GM23248 (cell line): ENCODE results near the gene ACAP2. TPM values are rescaled to one million over a fixed set of nuclear protein-coding genes. Genes with fewer than 3 reads are reported as not detected.
A peak's percentile ranks its signal among the peaks of the same experiment; 100 is the strongest.
"Not testable (repeated sequence)": the region's sequence is repeated elsewhere in the genome, so short reads cannot be mapped to it uniquely, and the experiment has no call there.

Experiments
- DNase-seq: peaks from one replicate; pipeline ENCODE4 v3.0.0-alpha.2; 2015
- H2AFZ ChIP-seq: fragments of 200-600 bp; sonication (generic); 2 replicates; pipeline ENCODE4 v1.6.1; 2016; ENCODE audit warnings: antibody characterized with exemption
- H3F3A ChIP-seq: fragments of 200-600 bp; sonication (generic); 2 replicates; pipeline ENCODE4 v1.6.1; 2016; ENCODE audit warnings: mild to moderate bottlenecking, antibody characterized with exemption, mixed run types; ENCODE audit not compliant: insufficient read depth
- H3K27ac ChIP-seq: fragments of 200-600 bp; sonication (generic); 2 replicates; pipeline ENCODE4 v1.5.1; 2016; ENCODE audit warnings: mild to moderate bottlenecking
- H3K27me3 ChIP-seq: fragments of 200-600 bp; sonication (generic); replicated peaks from 2 replicates; pipeline ENCODE4 v1.6.1; 2016; ENCODE audit warnings: mild to moderate bottlenecking; ENCODE audit not compliant: insufficient read depth
- H3K36me3 ChIP-seq: fragments of 200-600 bp; sonication (generic); 2 replicates; pipeline ENCODE4 v1.6.1; 2016; ENCODE audit warnings: low read depth, mild to moderate bottlenecking
- H3K4me1 ChIP-seq: fragments of 200-600 bp; sonication (generic); 2 replicates; pipeline ENCODE4 v1.6.1; 2016; ENCODE audit warnings: mild to moderate bottlenecking; ENCODE audit not compliant: insufficient read depth
- H3K4me2 ChIP-seq: fragments of 200-600 bp; sonication (generic); one replicate; pipeline ENCODE4 v1.6.1; 2016; ENCODE audit warnings: mild to moderate bottlenecking; ENCODE audit not compliant: unreplicated experiment
- H3K4me3 ChIP-seq: fragments of 200-600 bp; sonication (generic); 2 replicates; pipeline ENCODE4 v1.5.1; 2016; ENCODE audit warnings: mild to moderate bottlenecking
- H3K79me2 ChIP-seq: fragments of 200-600 bp; sonication (generic); 2 replicates; pipeline ENCODE4 v1.6.1; 2016; ENCODE audit warnings: mild to moderate bottlenecking; ENCODE audit not compliant: insufficient read depth
- H3K9ac ChIP-seq: fragments of 200-600 bp; sonication (generic); 2 replicates; pipeline ENCODE4 v1.6.1; 2016; ENCODE audit warnings: mild to moderate bottlenecking
- H3K9me2 ChIP-seq: fragments of 200-600 bp; sonication (generic); 2 replicates; pipeline ENCODE4 v1.6.1; 2016; ENCODE audit warnings: mixed run types, mild to moderate bottlenecking, moderate library complexity; ENCODE audit not compliant: insufficient read depth
- H3K9me3 ChIP-seq: fragments of 200-600 bp; sonication (generic); one replicate; pipeline ENCODE4 v1.6.1; 2017; ENCODE audit warnings: low read depth
- H4K20me1 ChIP-seq: fragments of 200-600 bp; sonication (generic); 2 replicates; pipeline ENCODE4 v1.6.0; 2016; ENCODE audit not compliant: insufficient read depth
- EZH2 ChIP-seq: fragments of 200-600 bp; sonication (generic); IDR thresholded peaks from 2 replicates; pipeline ENCODE4 v1.6.1; 2018; ENCODE audit warnings: antibody characterized with exemption, mild to moderate bottlenecking; ENCODE audit not compliant: insufficient read depth, poor library complexity, severe bottlenecking
- EZH2phosphoT487 ChIP-seq: fragments of 200-600 bp; sonication (generic); IDR thresholded peaks from 2 replicates; pipeline ENCODE4 v1.6.1; 2018; ENCODE audit warnings: antibody characterized with exemption, moderate library complexity, mild to moderate bottlenecking, low read depth; ENCODE audit not compliant: insufficient read depth
- WGBS, 2 experiments: methylation state at CpG; one replicate each; pipeline ENCODE4 v1.1.6; 2015 to 2017; ENCODE audit warnings: low lambda C conversion rate in 2 of 2, low coverage in 1 of 2; ENCODE audit errors: missing lambda C conversion rate in 2 of 2; 5-methylcytosine and 5-hydroxymethylcytosine counted together
- in situ Hi-C: fragments of 300-500 bp; cut with MboI; formaldehyde crosslinking; loops from 2 replicates; pipeline ENCODE4 v1.15.0; 2020
- polyA plus RNA-seq: library from polyadenylated mRNA; unstranded; fragments of >200 nt; fragmentation: Nextera tagmentation; extraction: Ambion mirVana; gene quantifications from 2 replicates; pipeline ENCODE4 v1.2.1, GENCODE V29; 2016
- total RNA-seq: library from RNA; depleted of rRNA; stranded (reverse); fragments of >200 nt; shearing (Covaris generic); gene quantifications from 2 replicates; pipeline ENCODE4 v1.2.3, GENCODE V29; 2014

Gene ACAP2
- total and polyA plus RNA-seq, 2 experiments from 2014 or later: 47.8 to 49.9 TPM

DNA sequence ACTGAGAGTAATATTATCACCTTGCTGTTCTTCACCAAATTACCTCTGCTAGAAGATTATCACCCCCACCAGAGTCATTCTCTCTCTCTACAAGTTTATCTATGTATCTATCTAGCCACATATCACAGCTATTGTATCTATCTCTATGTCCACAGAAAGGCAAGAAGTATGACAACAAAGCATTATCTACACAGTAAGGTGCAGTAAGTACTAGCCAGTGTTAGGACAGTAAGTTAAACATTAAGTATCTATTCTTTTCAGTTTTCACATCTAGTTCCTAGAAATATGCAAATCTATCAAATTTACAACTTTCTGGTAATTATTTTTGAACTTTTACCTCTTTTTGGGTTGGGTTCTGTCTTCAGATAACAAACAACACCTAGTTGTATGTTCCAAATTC is 145.4 kb downstream of the ACAP2 start:
- no peak for TF ChIP-seq EZH2phosphoT487
- TF ChIP-seq EZH2: no peak
- Histone ChIP-seq H2AFZ (no peak overlapping the region), H3K4me1 (0 out of 2 replicates have a peak, but pooled peaks cover 4% of the 10 kb centered on the region), H4K20me1 (no peaks in the 10 kb centered on the region), H3K9me3 (no peaks in the 10 kb centered on the region), H3K36me3 (peaks cover 22% of the 10 kb centered on the region), H3K27ac (no peak overlapping the region), H3K4me2 (no peak overlapping the region), H3F3A (peaks cover under 1% of the 10 kb centered on the region; the same call in 1 of the 2 replicates), H3K9me2 (no peaks in the 10 kb centered on the region), H3K9ac (no peak overlapping the region), H3K79me2 (no peaks in the 10 kb centered on the region; the same call in 1 of the 2 replicates), H3K4me3 (no peak overlapping the region), H3K27me3 (no peaks in the 10 kb centered on the region)
- in situ Hi-C loops: no loop called here
- DNase-seq: no peak

DNA sequence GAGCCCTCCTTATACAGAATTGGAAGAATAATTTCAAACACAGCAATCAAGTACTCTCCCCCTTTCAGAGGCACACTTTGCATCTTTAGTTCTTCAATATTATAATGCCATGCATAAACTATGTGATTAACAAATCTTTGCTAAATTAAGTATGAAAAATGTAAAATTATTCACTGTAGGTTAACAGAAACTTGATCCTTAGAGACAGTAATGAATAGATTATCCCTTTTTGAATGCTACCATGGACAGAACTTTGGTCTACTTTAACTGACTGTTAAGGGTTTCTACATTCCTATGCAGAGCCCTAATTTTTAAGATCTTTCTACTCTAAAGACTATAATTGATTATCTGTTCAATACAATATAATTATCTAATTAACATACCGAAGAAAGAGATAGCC is 146.2 kb downstream of the ACAP2 start:
- H3K9me2 ChIP-seq: no peaks in the 10 kb centered on the region
- no peak overlapping the region for H3K27ac ChIP-seq
- WGBS, 2 experiments: 95 to 100% methylated on average over 1 of the region's 1 CpG
- no peak overlapping the region for H3K9ac ChIP-seq
- no peak for DNase-seq
- no peaks in the 10 kb centered on the region for H4K20me1 ChIP-seq
- H3K4me3 ChIP-seq: no peak overlapping the region
- no peak for TF ChIP-seq EZH2phosphoT487
- TF ChIP-seq EZH2: no peak
- no peaks in the 10 kb centered on the region for H3K4me1 ChIP-seq
- H3K79me2 ChIP-seq: no peaks in the 10 kb centered on the region
- H3K27me3 ChIP-seq: no peaks in the 10 kb centered on the region
- H3K36me3 ChIP-seq: peaks cover 26% of the 10 kb centered on the region
- no peaks in the 10 kb centered on the region for H3F3A ChIP-seq
- H3K9me3 ChIP-seq: no peaks in the 10 kb centered on the region
- no peak overlapping the region for H2AFZ ChIP-seq
- no peak overlapping the region for H3K4me2 ChIP-seq
- in situ Hi-C loops: no loop called here

DNA sequence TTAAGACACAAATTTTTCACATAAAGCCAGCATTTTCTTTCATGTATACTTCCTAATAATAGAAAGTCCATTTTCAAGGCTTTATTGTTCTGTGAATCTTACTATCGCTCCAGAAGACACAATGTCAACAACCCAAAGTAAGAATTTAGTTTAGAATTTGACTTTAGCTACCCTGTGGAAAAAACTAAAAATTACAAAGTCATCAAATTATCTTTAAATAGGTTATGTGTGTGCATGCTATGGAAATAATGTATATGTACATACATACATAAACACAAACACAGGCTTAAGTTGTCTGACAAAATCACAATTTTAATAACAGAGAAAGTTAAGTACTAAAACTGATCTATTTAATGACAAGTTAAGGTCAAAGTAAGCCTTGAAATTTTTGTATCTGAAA is 151.7 kb downstream of the ACAP2 start:
- H2AFZ ChIP-seq: no peak overlapping the region
- no peaks in the 10 kb centered on the region for H4K20me1 ChIP-seq
- TF ChIP-seq EZH2 (no peak), EZH2phosphoT487 (no peak)
- no peak overlapping the region for H3K9ac ChIP-seq
- H3K36me3 ChIP-seq: peaks cover 30% of the 10 kb centered on the region
- no peak overlapping the region for H3K4me2 ChIP-seq
- in situ Hi-C loops: no loop called here
- no peaks in the 10 kb centered on the region for H3K9me2 ChIP-seq
- no peak overlapping the region for H3K4me3 ChIP-seq
- H3F3A ChIP-seq: 0 out of 2 replicates have a peak, but pooled peaks cover 10% of the 10 kb centered on the region
- no peak for DNase-seq
- H3K27ac ChIP-seq: no peak overlapping the region
- WGBS, 2 experiments: 100% methylated on average over 1 of the region's 1 CpG
- H3K27me3 ChIP-seq: no peaks in the 10 kb centered on the region
- H3K4me1 ChIP-seq: peaks cover 7% of the 10 kb centered on the region
- H3K9me3 ChIP-seq: no peaks in the 10 kb centered on the region
- no peaks in the 10 kb centered on the region for H3K79me2 ChIP-seq

DNA sequence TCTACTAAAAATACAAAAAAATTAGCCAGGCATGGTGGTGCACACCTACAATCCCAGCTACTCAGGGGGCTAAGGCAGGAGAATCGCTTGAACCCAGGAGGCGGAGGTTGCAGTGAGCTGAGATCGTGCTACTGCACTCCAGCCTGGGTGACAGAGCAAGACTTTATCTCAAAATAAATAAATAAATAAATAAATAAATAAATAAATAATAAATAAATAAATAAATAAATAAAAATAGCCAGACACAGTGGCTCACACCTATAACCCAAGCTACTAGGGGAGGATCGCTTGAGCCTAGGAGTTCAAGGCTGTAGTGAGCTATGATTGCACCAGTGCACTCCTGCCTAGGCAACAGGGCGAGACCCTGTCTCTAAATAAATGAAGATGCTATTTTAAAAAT is 152.2 kb downstream of the ACAP2 start:
- Histone ChIP-seq H3K36me3 (peaks cover 30% of the 10 kb centered on the region), H3F3A (0 out of 2 replicates have a peak, but pooled peaks cover 13% of the 10 kb centered on the region), H3K4me1 (peaks cover 11% of the 10 kb centered on the region)
- WGBS, 2 experiments: 89 to 90% methylated on average over 5 of the region's 5 CpGs
- H3K79me2 ChIP-seq, DNase-seq, H2AFZ ChIP-seq, H3K27me3 ChIP-seq, H3K9ac ChIP-seq, H3K27ac ChIP-seq, H4K20me1 ChIP-seq, H3K9me2 ChIP-seq, H3K4me3 ChIP-seq, in situ Hi-C loops, H3K4me2 ChIP-seq, H3K9me3 ChIP-seq: not testable (repeated sequence)

DNA sequence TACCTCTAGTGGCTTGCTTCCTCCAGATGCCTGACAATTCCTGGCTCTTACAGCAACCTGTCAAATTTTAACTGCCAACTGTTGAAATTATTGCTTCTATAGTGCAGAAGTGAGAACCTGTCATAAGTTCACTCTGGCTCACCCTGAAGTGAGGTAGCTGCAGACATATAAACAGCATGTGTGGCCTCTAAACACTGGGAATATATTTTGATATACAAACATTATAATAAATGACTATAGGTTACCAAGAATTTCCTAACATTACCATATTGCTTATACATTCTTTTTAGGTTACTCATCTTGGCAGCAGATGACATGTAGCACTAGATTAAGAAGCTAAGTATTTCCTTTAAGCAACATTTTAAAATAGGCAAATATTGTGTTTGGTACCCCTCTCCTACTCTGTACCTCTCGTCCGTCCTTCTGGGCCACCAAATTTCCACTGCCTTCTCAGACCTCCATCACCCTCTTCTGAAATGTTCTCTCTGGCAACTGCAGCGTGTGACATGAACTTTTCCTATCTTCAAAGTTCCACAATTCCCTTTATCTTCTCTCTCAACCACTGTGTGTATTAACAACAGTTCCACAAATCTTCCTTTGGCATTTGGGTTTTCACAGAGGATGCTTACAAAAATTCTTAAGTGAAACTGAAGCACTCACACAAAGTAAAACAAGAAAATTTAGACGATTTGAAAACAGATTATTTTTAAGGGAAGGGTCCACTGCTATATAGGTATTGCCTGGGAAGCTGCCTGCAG is 156.5 kb downstream of the ACAP2 start:
- peak overlapping the region; percentile 43 for H3K27ac ChIP-seq

More for the DNA sequence above, 156.5 kb downstream of the ACAP2 start:
- H4K20me1 ChIP-seq: no peaks in the 10 kb centered on the region
- H3K4me1 ChIP-seq: peaks cover 11% of the 10 kb centered on the region
- no peak overlapping the region for H3K4me3 ChIP-seq
- H3F3A ChIP-seq: 0 out of 2 replicates have a peak, but pooled peaks cover 13% of the 10 kb centered on the region
- H3K4me2 ChIP-seq: no peak overlapping the region
- peaks cover 38% of the 10 kb centered on the region for H3K36me3 ChIP-seq
- peak; percentile 51 for DNase-seq
- no peaks in the 10 kb centered on the region for H3K27me3 ChIP-seq
- no peak for TF ChIP-seq EZH2
- TF ChIP-seq EZH2phosphoT487: no peak
- WGBS, 2 experiments: 79 to 81% methylated on average over 4 of the region's 4 CpGs
- no peaks in the 10 kb centered on the region for H3K79me2 ChIP-seq
- in situ Hi-C loops: no loop called here
- H2AFZ ChIP-seq: no peak overlapping the region
- H3K9me3 ChIP-seq: no peaks in the 10 kb centered on the region
- no peak overlapping the region for H3K9ac ChIP-seq
- H3K9me2 ChIP-seq: no peaks in the 10 kb centered on the region
